Tibial artery (tissue), 4 donors: Measurements from ENCODE around the gene MYBPH.

Experiments used
- DNase-seq, 2 donors: peaks; one replicate each; pipeline ENCODE4 v3.0.0-alpha.2; 2019
- H3K27ac ChIP-seq, 2 donors: fragments of 200-600 bp; sonication (generic) in 1 of 2; 1 replicate in 1 of 2; 2 replicates in 1 of 2; pipeline ENCODE4 v1.5.1; 2018 to 2019; ENCODE audit warnings: mild to moderate bottlenecking in 1 of 2
- H3K27me3 ChIP-seq, 2 donors: fragments of 200-600 bp; sonication (generic) in 1 of 2; one replicate each; pipeline versions ENCODE4 v1.5.1 to v1.6.0; 2016 to 2019
- H3K36me3 ChIP-seq, 3 donors: fragments of 200-600 bp; sonication (generic) in 2 of 3; one replicate each; pipeline ENCODE4 v1.5.1; 2016 to 2019; ENCODE audit warnings: mild to moderate bottlenecking in 2 of 3
- H3K4me1 ChIP-seq, 4 donors: fragments of 200-600 bp; sonication (generic) in 2 of 4; 1 replicate in 3 of 4; 2 replicates in 1 of 4; pipeline ENCODE4 v1.5.1; 2016 to 2019
- H3K4me3 ChIP-seq, 2 donors: fragments of 200-600 bp; sonication (generic) in 1 of 2; 1 replicate in 1 of 2; 2 replicates in 1 of 2; pipeline ENCODE4 v1.5.1; 2018 to 2019; ENCODE audit warnings: mild to moderate bottlenecking in 2 of 2
- H3K9me3 ChIP-seq, 3 donors: fragments of 200-600 bp; sonication (generic) in 1 of 3; one replicate each; pipeline ENCODE4 v1.5.1; 2016 to 2019
- CTCF ChIP-seq, 2 experiments: fragments of 200-600 bp in 1 of 2; fragments of 450-650 bp in 1 of 2; IDR thresholded peaks; one replicate each; pipeline ENCODE4 v1.5.1; 2017 to 2019; ENCODE audit warnings: antibody characterized with exemption in 2 of 2, mild to moderate bottlenecking in 1 of 2, moderate library complexity in 1 of 2
- intact Hi-C: fragments of 100-400 bp; cut with DNase I; formaldehyde crosslinking; loops from one replicate; pipeline ENCODE4 v1.15.0; 2023; ENCODE audit warnings: low total_unique reads

Gene MYBPH

DNA sequence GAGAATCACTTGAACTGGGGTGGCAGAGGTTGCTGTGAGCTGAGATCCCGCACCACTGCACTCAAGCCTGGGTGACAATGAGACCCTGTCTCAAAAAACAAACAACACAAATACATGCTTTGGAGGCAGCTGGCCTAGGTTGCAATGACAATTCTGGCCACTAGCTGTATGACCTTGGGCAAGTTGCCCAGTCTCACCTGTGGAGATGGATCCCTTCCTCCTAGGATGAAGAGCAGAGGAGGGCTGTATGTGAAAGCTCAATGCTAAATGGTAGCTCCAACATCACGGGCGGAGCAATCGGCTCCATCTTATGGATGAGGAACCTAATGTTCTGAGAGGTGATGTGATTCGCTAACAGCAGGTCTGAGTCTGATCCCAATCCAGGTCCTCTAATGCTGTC, 27.5 kb downstream of the MYBPH start:
- Histone ChIP-seq H3K9me3 (no peaks in the 10 kb centered on the region), H3K4me1 (peaks cover 0 to 11% (median 0%) of the 10 kb centered on the region in 4 donors), H3K27ac (no peak overlapping the region), H3K4me3 (no peak overlapping the region), H3K36me3 (no peaks in the 10 kb centered on the region), H3K27me3 (peaks cover 0 to 13% of the 10 kb centered on the region in 2 donors)
- no peak for TF ChIP-seq CTCF (IDR thresholded peaks at IDR 0.05)
- intact Hi-C loops, result no loop called here
- no peak for DNase-seq

DNA sequence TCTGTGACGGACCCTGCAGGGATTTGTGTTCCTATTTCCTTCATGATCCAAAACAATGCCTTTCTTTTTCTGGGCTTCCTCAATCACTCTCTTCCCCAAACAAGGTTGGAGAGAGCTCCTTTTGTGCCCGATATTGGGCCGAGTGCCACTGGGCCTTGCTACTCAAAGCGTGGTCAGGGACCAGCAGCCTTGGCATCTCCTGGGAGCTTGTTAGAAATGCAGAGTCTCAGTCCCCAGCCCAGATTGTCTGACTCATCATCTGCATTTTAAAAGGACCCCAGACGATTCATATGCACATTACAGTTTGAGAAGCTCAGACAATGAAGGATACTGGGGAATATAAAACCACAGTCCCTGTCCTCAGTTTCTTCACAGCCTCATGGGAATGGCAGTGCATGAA, 28.2 kb downstream of the MYBPH start:
- no peak for DNase-seq
- H3K27me3 ChIP-seq, result peaks cover 0 to 11% of the 10 kb centered on the region in 2 donors
- no peaks in the 10 kb centered on the region for H3K36me3 ChIP-seq
- no peak overlapping the region for H3K27ac ChIP-seq
- TF ChIP-seq CTCF (IDR thresholded peaks at IDR 0.05), result no peak
- intact Hi-C loops, result no loop called here
- no peaks in the 10 kb centered on the region for H3K9me3 ChIP-seq
- no peak overlapping the region for H3K4me3 ChIP-seq
- peaks cover 0 to 11% (median 0%) of the 10 kb centered on the region in 4 donors for H3K4me1 ChIP-seq

- no peak overlapping the region for H3K4me3 ChIP-seq
- H3K27ac ChIP-seq, result no peak overlapping the region
- no peaks in the 10 kb centered on the region for H3K9me3 ChIP-seq
- intact Hi-C loops, result no loop called here
- peaks cover 0 to 8% (median 0%) of the 10 kb centered on the region in 4 donors for H3K4me1 ChIP-seq
- DNase-seq, result no peak
- peaks cover 0 to 9% of the 10 kb centered on the region in 2 donors for H3K27me3 ChIP-seq
- H3K36me3 ChIP-seq, result no peaks in the 10 kb centered on the region
- TF ChIP-seq CTCF (IDR thresholded peaks at IDR 0.05), result no peak
Observed at GRCh38 chr1:203146537-203146936, 29.1 kb downstream of the MYBPH start.

DNA sequence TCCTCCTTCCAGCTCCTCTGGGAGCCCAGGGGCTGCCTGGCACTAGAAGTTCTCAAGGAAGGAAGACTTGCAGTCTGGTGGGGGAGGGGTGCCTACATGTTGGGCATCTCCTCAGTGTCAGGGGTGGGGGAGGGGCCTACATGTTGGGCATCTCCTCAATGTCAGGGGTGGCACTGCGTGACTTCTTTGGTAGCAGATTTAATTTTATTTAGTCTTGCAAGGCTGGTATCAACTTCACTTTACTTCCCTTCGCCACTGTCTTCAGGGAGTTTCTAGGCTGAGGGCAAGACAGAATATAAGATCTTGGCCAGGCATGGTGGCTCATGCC, 29.6 kb downstream of the MYBPH start:
- Histone ChIP-seq H3K27me3 (peaks cover 0 to 9% of the 10 kb centered on the region in 2 donors), H3K27ac (no peak overlapping the region), H3K4me1 (peaks cover 0 to 9% (median 0%) of the 10 kb centered on the region in 4 donors), H3K36me3 (no peaks in the 10 kb centered on the region), H3K9me3 (no peaks in the 10 kb centered on the region), H3K4me3 (no peak overlapping the region)
- intact Hi-C loops, result no loop called here
- DNase-seq, result no peak
- TF ChIP-seq CTCF (IDR thresholded peaks at IDR 0.05), result no peak

DNA sequence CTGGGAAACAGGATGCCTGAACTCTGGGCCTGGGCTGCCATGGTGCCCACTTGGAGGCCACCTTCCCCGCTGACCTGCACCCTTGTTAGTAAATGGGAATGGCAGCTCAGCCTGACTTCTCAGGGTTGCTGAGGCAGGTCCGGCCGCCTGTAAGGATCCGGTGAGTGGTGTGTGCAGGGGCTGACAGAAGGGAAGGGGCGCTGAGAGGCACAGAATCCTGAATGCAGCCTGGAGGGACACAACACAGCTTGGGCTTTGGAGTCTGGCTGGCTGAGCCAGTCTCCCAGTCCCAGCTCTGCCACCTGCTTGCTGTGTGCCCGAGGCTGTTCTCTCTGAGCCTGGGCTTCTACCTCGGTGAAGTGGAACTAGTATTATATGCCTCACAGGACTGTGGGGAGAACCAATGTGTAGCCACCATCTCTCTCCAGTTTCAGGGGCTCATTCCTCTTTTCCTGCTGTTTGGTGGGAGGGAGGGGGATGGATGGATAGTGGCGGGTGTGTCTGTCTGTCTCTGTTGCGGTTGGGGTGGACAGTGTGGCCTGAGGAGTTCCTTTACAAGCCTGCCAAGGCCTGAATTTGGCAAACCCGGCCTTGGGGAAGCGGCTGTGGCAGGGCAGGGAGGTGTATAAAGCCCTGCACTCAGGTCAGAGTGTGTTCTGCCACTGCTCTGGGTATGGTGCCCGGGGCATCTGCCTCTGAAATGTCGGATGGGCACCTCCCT, 30.1 kb downstream of the MYBPH start:
- no peak overlapping the region for H3K27ac ChIP-seq
- H3K4me1 ChIP-seq, result peaks cover 0 to 11% (median 0%) of the 10 kb centered on the region in 4 donors

More for the DNA sequence above, 30.1 kb downstream of the MYBPH start:
- Histone ChIP-seq H3K27me3 (peaks cover 0 to 11% of the 10 kb centered on the region in 2 donors), H3K36me3 (no peaks in the 10 kb centered on the region), H3K9me3 (no peaks in the 10 kb centered on the region), H3K4me3 (no peak overlapping the region)
- no peak for DNase-seq
- no peak for TF ChIP-seq CTCF (IDR thresholded peaks at IDR 0.05)
- intact Hi-C loops, result no loop called here
